Measurements from ENCODE around the gene NLN. TPM values are rescaled to one million over a fixed set of nuclear protein-coding genes. Genes with fewer than 3 reads are reported as not detected.
"Not testable (repeated sequence)": the region's sequence is repeated elsewhere in the genome, so short reads cannot be mapped to it uniquely, and the experiment has no call there.

The NLN gene
- total RNA-seq, 3 donors from 2014 or later = 29.7 to 40.9 (median 38.8) TPM

GRCh38 chr5:65800775-65801174 is 78.8 kb downstream of the NLN start:
- no peaks in the 10 kb centered on the region for H3K9me3 Mint-ChIP-seq
- H3K4me3 Mint-ChIP-seq = no peak overlapping the region
- H3K27me3 Mint-ChIP-seq (ENCODE audit: low read depth) = no peaks in the 10 kb centered on the region
- DNase-seq = no peak
- peaks cover 4% of the 10 kb centered on the region for H3K36me3 Mint-ChIP-seq (ENCODE audit: insufficient read depth)
- no peak for ATAC-seq
- peaks cover 28% of the 10 kb centered on the region for H3K4me1 Mint-ChIP-seq (ENCODE audit: low read depth)

DNA sequence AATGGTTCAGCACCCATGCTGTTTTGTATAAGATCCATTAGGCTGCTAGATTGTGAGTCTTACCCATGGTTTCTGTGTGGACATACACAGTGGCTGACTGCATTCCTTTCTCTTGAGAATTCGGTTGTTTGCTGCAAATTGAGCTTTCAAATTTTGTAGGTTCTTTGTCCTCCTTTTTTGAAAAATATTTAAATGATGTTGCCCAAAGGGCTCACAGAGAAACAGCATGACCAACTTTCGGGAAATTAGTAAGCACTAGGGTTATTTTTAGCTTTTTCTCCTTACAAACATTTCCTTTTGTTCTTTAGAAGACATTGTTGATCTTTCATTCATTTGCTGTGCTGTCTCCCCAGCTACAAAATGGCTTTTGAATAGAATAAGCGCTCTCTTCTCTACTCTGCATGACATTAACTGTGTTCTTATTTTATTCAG is 79.4 kb downstream of the NLN start:
- Mint-ChIP-seq H3K27me3 (ENCODE audit: low read depth) (no peaks in the 10 kb centered on the region), H3K9me3 (no peaks in the 10 kb centered on the region), H3K36me3 (ENCODE audit: insufficient read depth) (peaks cover 7% of the 10 kb centered on the region), H3K4me3 (no peak overlapping the region), H3K4me1 (ENCODE audit: low read depth) (peaks cover 28% of the 10 kb centered on the region)
- DNase-seq (no peak), ATAC-seq (no peak)

DNA sequence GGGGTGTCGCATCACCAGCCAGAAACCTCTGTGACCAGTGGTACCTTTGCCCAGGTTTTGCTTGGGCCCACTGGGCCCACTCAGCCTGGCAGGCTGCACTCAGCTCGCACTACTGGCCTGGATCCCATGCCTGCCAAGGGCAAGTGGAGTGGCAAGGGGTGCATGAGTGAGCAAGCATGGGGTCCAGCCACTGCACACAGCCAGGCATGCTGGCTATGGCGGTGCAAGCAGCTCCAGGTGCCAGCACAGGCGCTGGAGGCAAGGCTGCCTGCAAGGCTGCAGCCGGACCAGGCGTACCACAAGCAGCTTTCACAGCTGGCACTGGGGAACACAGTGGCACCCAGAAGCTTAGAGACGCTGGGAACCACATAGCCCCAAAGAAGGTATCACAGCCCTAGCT is 80.1 kb downstream of the NLN start:
- DNase-seq = no peak
- Mint-ChIP-seq H3K36me3 (ENCODE audit: insufficient read depth) (peaks cover 10% of the 10 kb centered on the region), H3K4me3 (peak overlapping the region; percentile 34), H3K4me1 (ENCODE audit: low read depth) (peaks cover 20% of the 10 kb centered on the region), H3K27me3 (ENCODE audit: low read depth) (no peaks in the 10 kb centered on the region), H3K9me3 (no peaks in the 10 kb centered on the region)
- no peak for ATAC-seq

- H3K4me1 Mint-ChIP-seq (ENCODE audit: low read depth) = peaks cover 20% of the 10 kb centered on the region
- H3K27me3 Mint-ChIP-seq (ENCODE audit: low read depth) = no peaks in the 10 kb centered on the region
- ATAC-seq (no peak), DNase-seq (no peak)
- H3K4me3 Mint-ChIP-seq = no peak overlapping the region
- H3K36me3 Mint-ChIP-seq (ENCODE audit: insufficient read depth) = peaks cover 10% of the 10 kb centered on the region
- no peaks in the 10 kb centered on the region for H3K9me3 Mint-ChIP-seq
Measured at GRCh38 chr5:65802820-65803219, 80.8 kb downstream of the NLN start.

- DNase-seq (no peak), ATAC-seq (peak; percentile 75 to 79)
- peaks cover 12% of the 10 kb centered on the region for H3K36me3 Mint-ChIP-seq (ENCODE audit: insufficient read depth)
- no peaks in the 10 kb centered on the region for H3K27me3 Mint-ChIP-seq (ENCODE audit: low read depth)
- H3K9me3 Mint-ChIP-seq = no peaks in the 10 kb centered on the region
- no peak overlapping the region for H3K4me3 Mint-ChIP-seq
- peaks cover 20% of the 10 kb centered on the region for H3K4me1 Mint-ChIP-seq (ENCODE audit: low read depth)
Measured at GRCh38 chr5:65803699-65804391, 81.8 kb downstream of the NLN start.

DNA sequence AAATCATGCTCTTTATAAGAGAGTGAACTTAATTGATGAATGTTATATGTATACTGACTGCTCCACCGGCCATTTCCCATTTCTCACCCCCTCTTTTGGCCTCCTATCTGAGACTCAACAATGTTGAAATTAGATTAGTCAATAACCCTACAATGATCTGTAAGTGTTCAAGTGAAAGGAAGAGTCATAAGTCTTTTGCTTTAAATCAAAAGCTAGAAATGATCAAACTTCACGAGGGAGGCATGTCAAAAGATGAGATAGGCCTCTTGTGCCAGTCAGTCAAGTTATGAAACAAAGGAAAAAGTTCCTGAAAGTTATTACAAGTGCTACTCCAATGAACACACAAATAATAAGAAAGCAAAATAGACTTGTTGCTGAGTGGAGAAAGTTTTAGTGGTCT is 83.1 kb downstream of the NLN start:
- no peaks in the 10 kb centered on the region for H3K27me3 Mint-ChIP-seq (ENCODE audit: low read depth)
- H3K36me3 Mint-ChIP-seq (ENCODE audit: insufficient read depth) = peaks cover 21% of the 10 kb centered on the region
- H3K9me3 Mint-ChIP-seq = no peaks in the 10 kb centered on the region
- ATAC-seq = peak in 1 of 2 donors; percentile 15
- peaks cover 20% of the 10 kb centered on the region for H3K4me1 Mint-ChIP-seq (ENCODE audit: low read depth)
- H3K4me3 Mint-ChIP-seq = no peak overlapping the region
- no peak for DNase-seq

- DNase-seq; H3K4me3 Mint-ChIP-seq; H3K27me3 Mint-ChIP-seq (ENCODE audit: low read depth); ATAC-seq; H3K9me3 Mint-ChIP-seq: not testable (repeated sequence)
- Mint-ChIP-seq H3K4me1 (ENCODE audit: low read depth) (peaks cover 25% of the 10 kb centered on the region), H3K36me3 (ENCODE audit: insufficient read depth) (peaks cover 28% of the 10 kb centered on the region)
Measured at GRCh38 chr5:65807494-65807893, 85.5 kb downstream of the NLN start.

- no peak overlapping the region for H3K4me3 Mint-ChIP-seq
- ATAC-seq (no peak), DNase-seq (no peak)
- H3K9me3 Mint-ChIP-seq = no peaks in the 10 kb centered on the region
- peaks cover 33% of the 10 kb centered on the region for H3K4me1 Mint-ChIP-seq (ENCODE audit: low read depth)
- no peaks in the 10 kb centered on the region for H3K27me3 Mint-ChIP-seq (ENCODE audit: low read depth)
- peaks cover 30% of the 10 kb centered on the region for H3K36me3 Mint-ChIP-seq (ENCODE audit: insufficient read depth)
Measured at GRCh38 chr5:65808251-65808741, 86.3 kb downstream of the NLN start.

GRCh38 chr5:65808818-65809217 is 86.8 kb downstream of the NLN start:
- Mint-ChIP-seq H3K4me3 (no peak overlapping the region), H3K4me1 (ENCODE audit: low read depth) (peaks cover 30% of the 10 kb centered on the region), H3K27me3 (ENCODE audit: low read depth) (no peaks in the 10 kb centered on the region), H3K36me3 (ENCODE audit: insufficient read depth) (peaks cover 30% of the 10 kb centered on the region), H3K9me3 (no peaks in the 10 kb centered on the region)
- ATAC-seq (no peak), DNase-seq (no peak)

GRCh38 chr5:65809817-65810531 is 88.0 kb downstream of the NLN start:
- H3K9me3 Mint-ChIP-seq = no peaks in the 10 kb centered on the region

DNA sequence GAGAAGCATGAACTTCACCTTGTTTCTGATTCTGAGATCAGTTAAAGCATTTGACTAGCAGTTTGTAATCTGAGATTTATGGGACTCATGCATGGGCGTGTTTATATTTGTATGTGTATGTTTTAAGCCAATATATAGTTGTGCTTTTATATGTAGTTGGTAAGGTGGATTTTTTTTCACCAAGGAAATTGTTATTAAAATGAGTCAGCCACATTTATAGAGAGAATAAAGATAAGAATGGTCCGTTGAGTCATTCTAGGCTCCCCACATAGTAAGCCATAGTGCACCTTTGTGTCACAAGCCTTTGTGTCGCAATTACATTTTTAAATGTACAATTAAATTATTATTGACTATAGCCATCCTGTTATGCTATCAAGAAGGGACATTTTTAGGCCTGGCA is 89.0 kb downstream of the NLN start:
- Mint-ChIP-seq H3K9me3 (no peaks in the 10 kb centered on the region), H3K27me3 (ENCODE audit: low read depth) (no peaks in the 10 kb centered on the region), H3K4me1 (ENCODE audit: low read depth) (peaks cover 14% of the 10 kb centered on the region), H3K4me3 (no peak overlapping the region), H3K36me3 (ENCODE audit: insufficient read depth) (peaks cover 28% of the 10 kb centered on the region)
- DNase-seq = no peak
- no peak for ATAC-seq

More at GRCh38 chr5:65809817-65810531, 88.0 kb downstream of the NLN start:
- Mint-ChIP-seq H3K27me3 (ENCODE audit: low read depth) (no peaks in the 10 kb centered on the region), H3K4me3 (no peak overlapping the region), H3K4me1 (ENCODE audit: low read depth) (peaks cover 18% of the 10 kb centered on the region), H3K36me3 (ENCODE audit: insufficient read depth) (peaks cover 32% of the 10 kb centered on the region)
- ATAC-seq (no peak), DNase-seq (no peak)

DNA sequence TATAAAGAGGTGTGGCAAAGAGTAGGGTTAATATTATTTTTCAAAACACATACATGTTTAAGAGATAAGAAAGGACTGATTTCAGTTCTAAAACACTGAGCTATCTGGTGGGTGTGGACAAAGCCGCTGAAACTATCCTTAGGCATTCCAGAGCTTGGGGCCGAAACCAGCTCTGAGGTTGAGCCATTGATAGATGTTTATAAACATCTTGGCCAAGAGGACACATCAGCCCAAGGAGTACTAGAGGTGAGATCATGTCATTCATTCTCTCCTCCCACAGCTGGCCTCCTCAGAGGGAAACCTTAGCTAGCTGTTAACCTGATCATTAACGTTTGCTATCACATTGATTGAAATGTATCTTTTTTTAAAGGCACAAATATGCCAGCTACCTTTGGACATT is 89.9 kb downstream of the NLN start:
- ATAC-seq (no peak), DNase-seq (no peak)
- no peaks in the 10 kb centered on the region for H3K9me3 Mint-ChIP-seq
- H3K27me3 Mint-ChIP-seq (ENCODE audit: low read depth) = no peaks in the 10 kb centered on the region
- peaks cover 14% of the 10 kb centered on the region for H3K4me1 Mint-ChIP-seq (ENCODE audit: low read depth)
- no peak overlapping the region for H3K4me3 Mint-ChIP-seq
- H3K36me3 Mint-ChIP-seq (ENCODE audit: insufficient read depth) = peaks cover 22% of the 10 kb centered on the region

GRCh38 chr5:65812648-65813047 is 90.6 kb downstream of the NLN start:
- peaks cover 22% of the 10 kb centered on the region for H3K36me3 Mint-ChIP-seq (ENCODE audit: insufficient read depth)
- no peak overlapping the region for H3K4me3 Mint-ChIP-seq
- no peaks in the 10 kb centered on the region for H3K27me3 Mint-ChIP-seq (ENCODE audit: low read depth)
- H3K4me1 Mint-ChIP-seq (ENCODE audit: low read depth) = peaks cover 14% of the 10 kb centered on the region
- H3K9me3 Mint-ChIP-seq = no peaks in the 10 kb centered on the region
- ATAC-seq (no peak), DNase-seq (no peak)

- peaks cover 14% of the 10 kb centered on the region for H3K4me1 Mint-ChIP-seq (ENCODE audit: low read depth)
- no peak for DNase-seq
- peaks cover 24% of the 10 kb centered on the region for H3K36me3 Mint-ChIP-seq (ENCODE audit: insufficient read depth)
Measured at GRCh38 chr5:65813174-65813573, 91.2 kb downstream of the NLN start.

GRCh38 chr5:65815161-65815560 is 93.2 kb downstream of the NLN start:
- H3K4me1 Mint-ChIP-seq (ENCODE audit: low read depth) = peaks cover 18% of the 10 kb centered on the region

More at GRCh38 chr5:65813174-65813573, 91.2 kb downstream of the NLN start:
- no peaks in the 10 kb centered on the region for H3K27me3 Mint-ChIP-seq (ENCODE audit: low read depth)
- H3K4me3 Mint-ChIP-seq = no peak overlapping the region
- ATAC-seq = no peak
- H3K9me3 Mint-ChIP-seq = no peaks in the 10 kb centered on the region

More at GRCh38 chr5:65815161-65815560, 93.2 kb downstream of the NLN start:
- H3K4me3 Mint-ChIP-seq = no peak overlapping the region
- H3K27me3 Mint-ChIP-seq (ENCODE audit: low read depth) = no peaks in the 10 kb centered on the region
- DNase-seq = no peak
- H3K36me3 Mint-ChIP-seq (ENCODE audit: insufficient read depth) = peaks cover 11% of the 10 kb centered on the region
- no peak for ATAC-seq
- no peaks in the 10 kb centered on the region for H3K9me3 Mint-ChIP-seq
